Transverse colon (tissue), 4 donors: ENCODE results near the gene CREB5. TPM values are rescaled to one million over a fixed set of nuclear protein-coding genes. Genes with fewer than 3 reads are reported as not detected.

ENCODE experiments used
- DNase-seq: peaks from one replicate; pipeline ENCODE4 v3.0.0-alpha.2; 2019
- H3K27ac ChIP-seq, 4 donors: fragments of 200-600 bp; sonication (generic); 2 replicates each; pipeline ENCODE4 v1.5.1; 2016 to 2018; ENCODE audit warnings: inconsistent platforms in 4 of 4
- H3K27me3 ChIP-seq: fragments of 200-600 bp; sonication (generic); 2 replicates; pipeline ENCODE4 v1.5.1; 2017; ENCODE audit warnings: inconsistent platforms
- H3K36me3 ChIP-seq, 4 donors: fragments of 200-600 bp; sonication (generic); 2 replicates each; pipeline ENCODE4 v1.5.1; 2017 to 2019; ENCODE audit warnings: inconsistent platforms in 4 of 4
- H3K4me1 ChIP-seq, 4 donors: fragments of 200-600 bp; sonication (generic); 2 replicates each; pipeline ENCODE4 v1.5.1; 2017 to 2020; ENCODE audit warnings: inconsistent platforms in 4 of 4
- H3K4me3 ChIP-seq, 4 donors: fragments of 200-600 bp; sonication (generic); 1 replicate in 1 of 4; 2 replicates in 3 of 4; pipeline versions ENCODE4 v1.5.1 to v1.6.1; 2017 to 2019; ENCODE audit warnings: inconsistent platforms in 4 of 4
- H3K9me3 ChIP-seq, 2 donors: fragments of 200-600 bp; sonication (generic); 2 replicates each; pipeline ENCODE4 v1.5.1; 2017 to 2019; ENCODE audit warnings: inconsistent platforms in 2 of 2
- EP300 ChIP-seq: sonication (generic); formaldehyde crosslinking; IDR thresholded peaks from one replicate; pipeline ENCODE4 v1.6.1; 2017; ENCODE audit warnings: antibody characterized with exemption, low read depth
- POLR2A ChIP-seq: fragments of 450-650 bp; IDR thresholded peaks from one replicate; pipeline ENCODE4 v1.6.1; 2016; ENCODE audit warnings: antibody characterized with exemption, mild to moderate bottlenecking, moderate library complexity
- POLR2AphosphoS5 ChIP-seq, 3 donors: sonication (generic); formaldehyde crosslinking; IDR thresholded peaks; one replicate each; pipeline ENCODE4 v1.6.1; 2016; ENCODE audit warnings: antibody characterized with exemption in 3 of 3
- WGBS, 2 donors: methylation state at CpG; one replicate each; pipeline ENCODE4 v1.1.5; 2018; ENCODE audit warnings: low coverage in 1 of 2; 5-methylcytosine and 5-hydroxymethylcytosine counted together
- in situ Hi-C, 4 donors: fragments of 200-750 bp; cut with MboI; loops; one replicate each; pipeline versions ENCODE4 v1.15.0 to v1.15.1; 2017; ENCODE audit warnings: low sequenced_read_pairs in 3 of 4, low pct_ligation_motif_present in 1 of 4, low pct_unique_long_range_greater_than_20kb in 1 of 4
- intact Hi-C: fragments of 100-400 bp; cut with DNase I; formaldehyde crosslinking; loops from one replicate; pipeline ENCODE4 v1.15.1; 2023; ENCODE audit warnings: low total_unique reads
- total RNA-seq, 4 donors: library from RNA; depleted of rRNA; stranded (reverse); fragments of >200 nt; gene quantifications; one replicate each; pipeline ENCODE4 v1.1.0, GENCODE V29; 2016
- TF ChIP-seq, protein P1 (sequence below), 5 experiments: fragments of 200-600 bp in 3 of 5; fragments of 450-650 bp in 2 of 5; sonication (generic) in 3 of 5; IDR thresholded peaks; 1 replicate in 2 of 5; 2 replicates in 3 of 5; pipeline ENCODE4 v1.5.1; 2016 to 2017; ENCODE audit warnings: antibody characterized with exemption in 5 of 5, inconsistent platforms in 3 of 5, mild to moderate bottlenecking in 2 of 5, moderate library complexity in 1 of 5

CREB5 gene
- total RNA-seq, 4 donors from 2014 or later: 3.0 to 12.2 (median 7.0) TPM

GRCh38 chr7:28702171-28702570 lies 289.9 kb downstream of the CREB5 start:
- in situ Hi-C loops: no loop called here
- intact Hi-C loops: no loop called here

DNA sequence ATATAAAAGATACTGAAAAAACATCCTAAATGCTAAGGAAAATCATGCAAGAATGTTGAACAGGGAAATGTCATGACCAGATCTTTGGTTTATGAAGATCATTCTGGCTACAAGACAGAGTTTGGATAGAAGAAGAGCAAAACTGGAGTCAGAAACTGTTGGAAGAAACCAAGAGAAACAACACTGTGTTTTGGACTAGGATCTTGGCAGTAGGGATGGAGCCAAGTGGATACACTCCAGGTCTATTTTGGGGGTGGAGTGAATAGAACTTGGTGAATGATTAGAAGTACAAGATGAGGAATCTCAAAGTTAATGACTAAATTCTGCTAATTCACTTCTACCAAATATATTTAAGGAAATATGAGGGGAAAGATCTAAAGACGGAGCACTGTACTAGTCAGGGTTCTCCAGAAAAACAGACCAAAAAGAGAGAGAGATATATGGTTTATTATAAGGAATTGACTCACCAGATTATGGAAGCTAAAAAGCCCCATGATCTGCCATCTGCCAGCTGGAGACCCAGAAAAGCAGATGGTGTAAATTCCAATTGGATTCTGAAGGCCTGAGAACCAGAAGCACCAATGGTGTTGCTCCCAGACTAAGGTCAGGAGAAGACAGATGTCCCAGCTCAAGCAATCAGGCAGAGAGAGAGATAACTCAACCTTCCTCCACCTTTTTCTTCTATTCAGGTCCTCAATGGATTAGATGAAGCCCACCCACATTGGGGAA lies 290.9 kb downstream of the CREB5 start:
- DNase-seq: no peak
- intact Hi-C loops: no loop called here
- no peaks in the 10 kb centered on the region for H3K9me3 ChIP-seq
- peaks cover 0 to 10% (median 0%) of the 10 kb centered on the region in 4 donors for H3K4me1 ChIP-seq
- 78 to 81% methylated on average over 1 of the region's 1 CpG for WGBS, 2 donors
- peaks cover 5% of the 10 kb centered on the region for H3K27me3 ChIP-seq
- H3K36me3 ChIP-seq: no peaks in the 10 kb centered on the region
- H3K27ac ChIP-seq: no peak overlapping the region
- H3K4me3 ChIP-seq: no peak overlapping the region
- in situ Hi-C loops: no loop called here
- no peak for TF ChIP-seq EP300
- no peak for TF ChIP-seq POLR2AphosphoS5 (IDR thresholded peaks at IDR 0.05)
- TF ChIP-seq, protein P1, sequence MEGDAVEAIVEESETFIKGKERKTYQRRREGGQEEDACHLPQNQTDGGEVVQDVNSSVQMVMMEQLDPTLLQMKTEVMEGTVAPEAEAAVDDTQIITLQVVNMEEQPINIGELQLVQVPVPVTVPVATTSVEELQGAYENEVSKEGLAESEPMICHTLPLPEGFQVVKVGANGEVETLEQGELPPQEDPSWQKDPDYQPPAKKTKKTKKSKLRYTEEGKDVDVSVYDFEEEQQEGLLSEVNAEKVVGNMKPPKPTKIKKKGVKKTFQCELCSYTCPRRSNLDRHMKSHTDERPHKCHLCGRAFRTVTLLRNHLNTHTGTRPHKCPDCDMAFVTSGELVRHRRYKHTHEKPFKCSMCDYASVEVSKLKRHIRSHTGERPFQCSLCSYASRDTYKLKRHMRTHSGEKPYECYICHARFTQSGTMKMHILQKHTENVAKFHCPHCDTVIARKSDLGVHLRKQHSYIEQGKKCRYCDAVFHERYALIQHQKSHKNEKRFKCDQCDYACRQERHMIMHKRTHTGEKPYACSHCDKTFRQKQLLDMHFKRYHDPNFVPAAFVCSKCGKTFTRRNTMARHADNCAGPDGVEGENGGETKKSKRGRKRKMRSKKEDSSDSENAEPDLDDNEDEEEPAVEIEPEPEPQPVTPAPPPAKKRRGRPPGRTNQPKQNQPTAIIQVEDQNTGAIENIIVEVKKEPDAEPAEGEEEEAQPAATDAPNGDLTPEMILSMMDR (IDR thresholded peaks at IDR 0.05): no peak

More at GRCh38 chr7:28702171-28702570, 289.9 kb downstream of the CREB5 start:
- no peaks in the 10 kb centered on the region for H3K36me3 ChIP-seq
- TF ChIP-seq POLR2AphosphoS5 (IDR thresholded peaks at IDR 0.05) (no peak), POLR2A (no peak), EP300 (no peak)
- TF ChIP-seq, protein P1 (IDR thresholded peaks at IDR 0.05): no peak
- no peak for DNase-seq
- WGBS, 2 donors: 64 to 82% methylated on average over 4 of the region's 4 CpGs
- peaks cover 0 to 10% (median 0%) of the 10 kb centered on the region in 4 donors for H3K4me1 ChIP-seq
- no peak overlapping the region for H3K27ac ChIP-seq
- no peak overlapping the region for H3K4me3 ChIP-seq
- no peaks in the 10 kb centered on the region for H3K27me3 ChIP-seq
- no peaks in the 10 kb centered on the region for H3K9me3 ChIP-seq

GRCh38 chr7:28704706-28705105 lies 292.4 kb downstream of the CREB5 start:
- TF ChIP-seq POLR2AphosphoS5 (IDR thresholded peaks at IDR 0.05) (no peak), EP300 (no peak), POLR2A (no peak)
- TF ChIP-seq, protein P1 (IDR thresholded peaks at IDR 0.05): no peak
- intact Hi-C loops: no loop called here

DNA sequence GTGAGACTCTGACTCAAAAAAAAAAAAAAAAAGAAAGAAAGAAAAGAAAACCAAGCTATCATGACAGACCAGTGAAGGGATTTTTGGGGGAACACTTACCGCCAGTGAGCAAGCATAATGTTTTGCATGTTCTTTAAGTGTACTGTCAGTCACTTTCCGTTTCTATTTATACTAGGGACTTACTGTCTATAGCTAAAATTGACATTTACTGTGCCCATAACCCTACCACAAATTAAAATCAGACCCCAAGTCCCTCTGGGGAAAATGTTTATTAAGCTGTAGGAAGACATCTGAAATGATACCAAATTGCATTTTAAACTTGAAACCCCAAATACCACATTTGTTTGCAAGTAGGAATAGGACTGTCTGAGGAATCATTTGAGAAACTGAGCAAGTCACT lies 293.0 kb downstream of the CREB5 start:
- no peaks in the 10 kb centered on the region for H3K9me3 ChIP-seq
- no peaks in the 10 kb centered on the region for H3K36me3 ChIP-seq
- in situ Hi-C loops: no loop called here
- no peak for DNase-seq
- intact Hi-C loops: no loop called here
- H3K4me3 ChIP-seq: no peak overlapping the region
- H3K4me1 ChIP-seq: peaks cover 0 to 20% (median 0%) of the 10 kb centered on the region in 4 donors
- peaks cover 5% of the 10 kb centered on the region for H3K27me3 ChIP-seq
- no peak for TF ChIP-seq EP300
- TF ChIP-seq POLR2A: no peak
- no peak for TF ChIP-seq POLR2AphosphoS5 (IDR thresholded peaks at IDR 0.05)
- TF ChIP-seq, protein P1 (IDR thresholded peaks at IDR 0.05): no peak
- H3K27ac ChIP-seq: no peak overlapping the region
- WGBS, 2 donors: 77 to 83% methylated on average over 2 of the region's 2 CpGs

More at GRCh38 chr7:28704706-28705105, 292.4 kb downstream of the CREB5 start:
- H3K4me3 ChIP-seq: no peak overlapping the region
- no peaks in the 10 kb centered on the region for H3K9me3 ChIP-seq
- no peak for DNase-seq
- no peak overlapping the region for H3K27ac ChIP-seq
- WGBS, 2 donors: 95 to 100% methylated on average over 2 to 3 of the region's 3 CpGs
- in situ Hi-C loops: no loop called here
- peaks cover 0 to 20% (median 0%) of the 10 kb centered on the region in 4 donors for H3K4me1 ChIP-seq
- no peaks in the 10 kb centered on the region for H3K36me3 ChIP-seq
- peaks cover 5% of the 10 kb centered on the region for H3K27me3 ChIP-seq
